Muscle layer of duodenum (tissue), 2 donors: ENCODE data around the gene IL34.
"Not testable (repeated sequence)": the region's sequence is repeated elsewhere in the genome, so short reads cannot be mapped to it uniquely, and the experiment has no call there.

Experiments used
- H3K27ac ChIP-seq: one replicate; pipeline ENCODE4 v1.7.0; 2013; ENCODE audit warnings: mild to moderate bottlenecking, low read length
- H3K27me3 ChIP-seq: one replicate; pipeline ENCODE4 v1.7.0; 2013; ENCODE audit warnings: low read depth, mild to moderate bottlenecking, control low read depth, low read length
- H3K36me3 ChIP-seq, 2 donors: one replicate each; pipeline ENCODE4 v1.7.0; 2013; ENCODE audit warnings: low read length in 2 of 2, control low read depth in 1 of 2, mild to moderate bottlenecking in 1 of 2; ENCODE audit not compliant: insufficient read depth in 2 of 2, control insufficient read depth in 1 of 2
- H3K4me1 ChIP-seq, 2 donors: one replicate each; pipeline ENCODE4 v1.7.0; 2013; ENCODE audit warnings: low read length in 2 of 2, mild to moderate bottlenecking in 2 of 2, control low read depth in 1 of 2, moderate library complexity in 1 of 2; ENCODE audit not compliant: insufficient read depth in 2 of 2, control insufficient read depth in 1 of 2
- H3K4me3 ChIP-seq, 2 donors: one replicate each; pipeline ENCODE4 v1.7.0; 2013; ENCODE audit warnings: low read length in 2 of 2, low read depth in 1 of 2, mild to moderate bottlenecking in 1 of 2
- H3K9me3 ChIP-seq, 2 donors: one replicate each; pipeline ENCODE4 v1.7.0; 2013; ENCODE audit warnings: low read length in 2 of 2, control low read depth in 1 of 2, mild to moderate bottlenecking in 1 of 2; ENCODE audit not compliant: control insufficient read depth in 1 of 2
- donor health status: healthy.

IL34 gene

GRCh38 chr16:70670938-70671337 lies 24.6 kb downstream of the IL34 start:
- not testable (repeated sequence) for H3K4me1 ChIP-seq, H3K4me3 ChIP-seq, H3K27me3 ChIP-seq, H3K9me3 ChIP-seq, H3K27ac ChIP-seq
- peaks cover 22 to 73% of the 10 kb centered on the region in 2 donors for H3K36me3 ChIP-seq

- Histone ChIP-seq H3K9me3 (no peaks in the 10 kb centered on the region), H3K27me3 (no peaks in the 10 kb centered on the region), H3K4me1 (peaks cover 0 to 20% of the 10 kb centered on the region in 2 donors), H3K36me3 (peaks cover 28 to 74% of the 10 kb centered on the region in 2 donors), H3K27ac (no peak overlapping the region), H3K4me3 (no peak overlapping the region)
Observed at GRCh38 chr16:70674221-70675014, 28.1 kb downstream of the IL34 start.

GRCh38 chr16:70675851-70676513 lies 29.6 kb downstream of the IL34 start:
- peaks cover 0 to 29% of the 10 kb centered on the region in 2 donors for H3K4me1 ChIP-seq
- no peaks in the 10 kb centered on the region for H3K27me3 ChIP-seq
- peaks cover 24 to 61% of the 10 kb centered on the region in 2 donors for H3K36me3 ChIP-seq
- H3K4me3 ChIP-seq, result no peak overlapping the region
- peak overlapping the region; percentile 29 for H3K27ac ChIP-seq
- H3K9me3 ChIP-seq, result no peaks in the 10 kb centered on the region

GRCh38 chr16:70676675-70677498 lies 30.5 kb downstream of the IL34 start:
- H3K27ac ChIP-seq, result no peak overlapping the region
- peaks cover 0 to 38% of the 10 kb centered on the region in 2 donors for H3K4me1 ChIP-seq
- no peaks in the 10 kb centered on the region for H3K27me3 ChIP-seq
- no peak overlapping the region for H3K4me3 ChIP-seq
- no peaks in the 10 kb centered on the region for H3K9me3 ChIP-seq
- peaks cover 24 to 60% of the 10 kb centered on the region in 2 donors for H3K36me3 ChIP-seq

GRCh38 chr16:70677499-70678120 lies 31.3 kb downstream of the IL34 start:
- Histone ChIP-seq H3K27me3 (no peaks in the 10 kb centered on the region), H3K4me1 (peaks cover 0 to 46% of the 10 kb centered on the region in 2 donors), H3K9me3 (no peaks in the 10 kb centered on the region), H3K4me3 (no peak overlapping the region), H3K27ac (no peak overlapping the region), H3K36me3 (peaks cover 24 to 55% of the 10 kb centered on the region in 2 donors)

GRCh38 chr16:70678121-70678897 lies 31.9 kb downstream of the IL34 start:
- Histone ChIP-seq H3K4me3 (no peak overlapping the region), H3K27ac (no peak overlapping the region), H3K36me3 (peaks cover 22 to 48% of the 10 kb centered on the region in 2 donors), H3K27me3 (no peaks in the 10 kb centered on the region), H3K4me1 (peaks cover 0 to 53% of the 10 kb centered on the region in 2 donors), H3K9me3 (no peaks in the 10 kb centered on the region)

GRCh38 chr16:70678898-70679670 lies 32.7 kb downstream of the IL34 start:
- Histone ChIP-seq H3K27me3 (no peaks in the 10 kb centered on the region), H3K4me1 (peaks cover 0 to 60% of the 10 kb centered on the region in 2 donors), H3K27ac (no peak overlapping the region), H3K36me3 (peaks cover 16 to 45% of the 10 kb centered on the region in 2 donors), H3K9me3 (no peaks in the 10 kb centered on the region), H3K4me3 (no peak overlapping the region)

- H3K4me3 ChIP-seq, result peak overlapping the region in 1 of 2 donors; percentile 15
- peaks cover 16 to 37% of the 10 kb centered on the region in 2 donors for H3K36me3 ChIP-seq
- no peak overlapping the region for H3K27ac ChIP-seq
- H3K27me3 ChIP-seq, result no peaks in the 10 kb centered on the region
- no peaks in the 10 kb centered on the region for H3K9me3 ChIP-seq
- H3K4me1 ChIP-seq, result peaks cover 0 to 66% of the 10 kb centered on the region in 2 donors
Observed at GRCh38 chr16:70679671-70680494, 33.5 kb downstream of the IL34 start.

- Histone ChIP-seq H3K9me3 (no peaks in the 10 kb centered on the region), H3K27ac (peak overlapping the region; percentile 45), H3K4me1 (peaks cover 0 to 66% of the 10 kb centered on the region in 2 donors), H3K4me3 (peak overlapping the region in 1 of 2 donors; percentile 15), H3K27me3 (no peaks in the 10 kb centered on the region), H3K36me3 (peaks cover 16 to 34% of the 10 kb centered on the region in 2 donors)
Observed at GRCh38 chr16:70680495-70681381, 34.4 kb downstream of the IL34 start.
